Keratinocyte (primary cell): ENCODE data around the gene STK11IP. TPM values are rescaled to one million over a fixed set of nuclear protein-coding genes. Genes with fewer than 3 reads are reported as not detected.

Experiments used
- DNase-seq: peaks from one replicate; pipeline ENCODE4 v3.0.0-alpha.2; 2011; ENCODE audit warnings: low read depth, missing footprints, low spot score
- FAIRE-seq: peaks from 2 replicates; lab custom pipeline; 2011; peaks lifted over from hg19 to GRCh38; lab: Jason Lieb, UNC
- H2AFZ ChIP-seq: 2 replicates; pipeline ENCODE4 v1.6.0; 2012; ENCODE audit warnings: low read length, control low read depth, inconsistent platforms; ENCODE audit not compliant: control insufficient read depth
- H3K27ac ChIP-seq: 2 replicates; pipeline ENCODE4 v1.5.1; 2011; ENCODE audit warnings: low read length; ENCODE audit not compliant: control insufficient read depth, insufficient read depth
- H3K27me3 ChIP-seq: 3 replicates; pipeline ENCODE4 v1.6.0; 2011; ENCODE audit warnings: low read length; ENCODE audit not compliant: control insufficient read depth, insufficient read depth; ENCODE audit errors: extremely low read depth
- H3K36me3 ChIP-seq, 2 experiments: 2 replicates in 1 of 2; 3 replicates in 1 of 2; pipeline ENCODE4 v1.5.1; 2011; ENCODE audit warnings: low read length in 2 of 2, mild to moderate bottlenecking in 1 of 2; ENCODE audit not compliant: control insufficient read depth in 2 of 2, insufficient read depth in 2 of 2; ENCODE audit errors: extremely low read depth in 1 of 2
- H3K4me1 ChIP-seq: 3 replicates; pipeline ENCODE4 v1.5.1; 2011; ENCODE audit warnings: low read length; ENCODE audit not compliant: control insufficient read depth, insufficient read depth; ENCODE audit errors: extremely low read depth
- H3K4me2 ChIP-seq: 3 replicates; pipeline ENCODE4 v1.6.0; 2011; ENCODE audit warnings: low read depth, low read length; ENCODE audit not compliant: control insufficient read depth, insufficient read depth; ENCODE audit errors: extremely low read depth
- H3K4me3 ChIP-seq, 3 experiments: fragments of 200-600 bp in 1 of 3; sonication (generic) in 1 of 3; 2 replicates in 2 of 3; 3 replicates in 1 of 3; pipeline ENCODE4 v1.5.1; 2011 to 2016; ENCODE audit warnings: low read length in 3 of 3, mild to moderate bottlenecking in 3 of 3, control low read depth in 2 of 3, inconsistent platforms in 1 of 3, low read depth in 1 of 3, mixed read lengths in 1 of 3, mixed run types in 1 of 3, moderate library complexity in 1 of 3; ENCODE audit not compliant: control insufficient read depth in 2 of 3, insufficient read depth in 2 of 3; ENCODE audit errors: extremely low read depth in 1 of 3
- H3K79me2 ChIP-seq: 2 replicates; pipeline ENCODE4 v1.6.0; 2012; ENCODE audit warnings: low read length; ENCODE audit not compliant: control insufficient read depth, insufficient read depth
- H3K9ac ChIP-seq: 3 replicates; pipeline ENCODE4 v1.6.0; 2011; ENCODE audit warnings: low read length; ENCODE audit not compliant: control insufficient read depth, insufficient read depth; ENCODE audit errors: extremely low read depth
- H3K9me1 ChIP-seq: 3 replicates; pipeline ENCODE4 v1.6.0; 2011; ENCODE audit warnings: low read length; ENCODE audit not compliant: control insufficient read depth, insufficient read depth; ENCODE audit errors: extremely low read depth
- H3K9me3 ChIP-seq: 2 replicates; pipeline ENCODE4 v1.5.1; 2012; ENCODE audit warnings: low read depth, low read length; ENCODE audit not compliant: control insufficient read depth
- H4K20me1 ChIP-seq: 3 replicates; pipeline ENCODE4 v1.6.0; 2011; ENCODE audit warnings: low read length; ENCODE audit not compliant: control insufficient read depth, insufficient read depth; ENCODE audit errors: extremely low read depth
- EZH2 ChIP-seq: IDR thresholded peaks from one replicate; pipeline ENCODE4 v1.6.1; 2012; ENCODE audit warnings: inconsistent platforms, mild to moderate bottlenecking, low read length, moderate library complexity
- dilution Hi-C: fragments of 300-500 bp; cut with MboI; formaldehyde crosslinking; loops from one replicate; pipeline ENCODE4 v1.7.0; 2020; ENCODE audit warnings: low sequenced_read_pairs; ENCODE audit not compliant: extremely low pct_ligation_motif_present
- polyA plus RNA-seq, 5 experiments: library from polyadenylated mRNA; depleted of rRNA in 3 of 5; stranded (reverse) in 3 of 5; stranded (forward) in 1 of 5; unstranded in 1 of 5; fragments of >200 nt; gene quantifications; 1 replicate in 1 of 5; 2 replicates in 3 of 5; 3 replicates in 1 of 5; pipeline versions ENCODE4 v1.2.1 to v1.2.3, GENCODE V29; 2011 to 2012; ENCODE audit warnings: missing spikeins in 2 of 5, low read depth in 1 of 5, low replicate concordance in 1 of 5
- TF ChIP-seq, protein P1 (sequence below), 3 experiments: IDR thresholded peaks in 1 of 3; conservative IDR thresholded peaks in 1 of 3; optimal IDR thresholded peaks in 1 of 3; 2 replicates in 2 of 3; 3 replicates in 1 of 3; pipeline versions ENCODE3 to v1.5.1; 2011; ENCODE audit warnings: low read length in 3 of 3, mild to moderate bottlenecking in 3 of 3, moderate library complexity in 2 of 3, control low read depth in 1 of 3, inconsistent platforms in 1 of 3; ENCODE audit not compliant: insufficient read depth in 2 of 3; ENCODE audit errors: extremely low read depth in 1 of 3

Gene STK11IP
- polyA plus RNA-seq, 1 donor (not counting 4 experiments of a cell fraction or from before 2014, with no cell fraction given) = 10.0 TPM

DNA sequence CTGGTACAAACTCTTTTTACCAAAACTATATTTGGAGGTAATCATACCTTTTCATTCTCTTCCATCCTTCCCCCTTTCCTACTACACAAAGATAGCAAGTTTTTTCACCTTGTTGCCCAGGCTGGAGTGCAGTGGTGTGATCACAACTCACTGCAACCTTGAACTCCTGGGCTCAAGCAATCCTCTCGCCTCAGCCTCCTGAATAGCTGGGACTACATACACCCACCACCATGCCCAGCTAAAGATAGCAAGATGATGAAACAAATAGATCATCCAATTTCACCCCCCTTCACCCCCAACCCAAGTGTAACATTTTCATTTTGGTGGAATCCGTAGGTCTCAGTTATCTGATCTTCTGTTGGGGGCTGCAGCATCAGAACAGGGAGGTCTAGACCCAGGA, 4.5 kb upstream of the STK11IP start:
- Histone ChIP-seq H2AFZ (no peak overlapping the region), H3K4me2 (no peak overlapping the region), H3K4me3 (no peak overlapping the region), H3K4me1 (peaks cover 5% of the 10 kb centered on the region), H3K36me3 (no peaks in the 10 kb centered on the region), H3K27me3 (no peaks in the 10 kb centered on the region), H3K79me2 (peaks cover 1% of the 10 kb centered on the region), H3K9me3 (no peaks in the 10 kb centered on the region), H4K20me1 (no peaks in the 10 kb centered on the region), H3K9me1 (no peaks in the 10 kb centered on the region), H3K9ac (no peak overlapping the region), H3K27ac (no peak overlapping the region)
- FAIRE-seq (no peak), DNase-seq (no peak)
- no peak for TF ChIP-seq EZH2
- TF ChIP-seq, protein P1, sequence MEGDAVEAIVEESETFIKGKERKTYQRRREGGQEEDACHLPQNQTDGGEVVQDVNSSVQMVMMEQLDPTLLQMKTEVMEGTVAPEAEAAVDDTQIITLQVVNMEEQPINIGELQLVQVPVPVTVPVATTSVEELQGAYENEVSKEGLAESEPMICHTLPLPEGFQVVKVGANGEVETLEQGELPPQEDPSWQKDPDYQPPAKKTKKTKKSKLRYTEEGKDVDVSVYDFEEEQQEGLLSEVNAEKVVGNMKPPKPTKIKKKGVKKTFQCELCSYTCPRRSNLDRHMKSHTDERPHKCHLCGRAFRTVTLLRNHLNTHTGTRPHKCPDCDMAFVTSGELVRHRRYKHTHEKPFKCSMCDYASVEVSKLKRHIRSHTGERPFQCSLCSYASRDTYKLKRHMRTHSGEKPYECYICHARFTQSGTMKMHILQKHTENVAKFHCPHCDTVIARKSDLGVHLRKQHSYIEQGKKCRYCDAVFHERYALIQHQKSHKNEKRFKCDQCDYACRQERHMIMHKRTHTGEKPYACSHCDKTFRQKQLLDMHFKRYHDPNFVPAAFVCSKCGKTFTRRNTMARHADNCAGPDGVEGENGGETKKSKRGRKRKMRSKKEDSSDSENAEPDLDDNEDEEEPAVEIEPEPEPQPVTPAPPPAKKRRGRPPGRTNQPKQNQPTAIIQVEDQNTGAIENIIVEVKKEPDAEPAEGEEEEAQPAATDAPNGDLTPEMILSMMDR (optimal IDR thresholded peaks at IDR 0.05 in 1 of 3, IDR thresholded peaks at IDR 0.05 in 1 of 3, conservative IDR thresholded peaks at IDR 0.05 in 1 of 3; ENCODE audit: extremely low read depth in 1 of 3, insufficient read depth in 2 of 3, low read length in 3 of 3) = no peak
- dilution Hi-C loops = no loop called here

DNA sequence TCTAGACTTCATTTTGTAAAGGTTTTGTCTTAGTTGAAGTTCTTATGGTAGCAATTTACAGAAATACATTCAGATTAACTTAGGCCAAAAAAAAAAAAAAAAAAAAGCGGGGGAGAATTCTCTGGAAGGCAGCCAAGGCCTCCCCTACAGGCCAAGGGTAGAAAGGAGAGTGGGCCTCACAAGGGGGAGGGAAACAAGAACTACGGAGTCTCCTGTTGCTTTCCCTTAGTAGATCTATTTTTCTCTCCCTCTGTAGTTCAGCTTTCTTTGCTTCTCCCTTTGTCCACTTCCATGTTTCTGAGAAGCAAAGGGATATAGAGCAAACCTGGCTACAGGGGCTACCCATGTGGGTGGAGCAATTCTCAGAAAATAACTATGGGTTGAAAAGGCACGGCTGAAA, 2.4 kb upstream of the STK11IP start:
- no peaks in the 10 kb centered on the region for H4K20me1 ChIP-seq
- no peak overlapping the region for H3K27ac ChIP-seq
- H3K4me3 ChIP-seq = no peak overlapping the region
- no peaks in the 10 kb centered on the region for H3K27me3 ChIP-seq
- FAIRE-seq (no peak), DNase-seq (no peak)
- H3K79me2 ChIP-seq = peaks cover 3% of the 10 kb centered on the region
- no peak overlapping the region for H3K9ac ChIP-seq
- peaks cover 8% of the 10 kb centered on the region for H3K4me1 ChIP-seq
- no peak for TF ChIP-seq EZH2
- TF ChIP-seq, protein P1 (optimal IDR thresholded peaks at IDR 0.05 in 1 of 3, IDR thresholded peaks at IDR 0.05 in 1 of 3, conservative IDR thresholded peaks at IDR 0.05 in 1 of 3; ENCODE audit: extremely low read depth in 1 of 3, insufficient read depth in 2 of 3, low read length in 3 of 3) = no peak
- no peaks in the 10 kb centered on the region for H3K36me3 ChIP-seq
- dilution Hi-C loops = no loop called here
- H3K9me3 ChIP-seq = no peaks in the 10 kb centered on the region
- H3K9me1 ChIP-seq = no peaks in the 10 kb centered on the region
- no peak overlapping the region for H2AFZ ChIP-seq
- H3K4me2 ChIP-seq = no peak overlapping the region
